Cardiac muscle cell (in vitro differentiated cells and primary cell): ENCODE measurements around the gene CHEK1. TPM values are rescaled to one million over a fixed set of nuclear protein-coding genes. Genes with fewer than 3 reads are reported as not detected.

ENCODE experiments used
- DNase-seq, 2 donors: peaks; one replicate each; pipeline versions ENCODE4 v3.0.0 to v3.0.0-alpha.2; 2010 to 2017; ENCODE audit warnings: low read depth in 1 of 2, low spot score in 1 of 2
- H3K27ac ChIP-seq: fragments of 200-600 bp; sonication (generic); 2 replicates; pipeline ENCODE4 v1.5.1; 2016
- H3K27me3 ChIP-seq: fragments of 200-600 bp; sonication (generic); 2 replicates; pipeline ENCODE4 v1.6.0; 2016; ENCODE audit warnings: control low read depth
- H3K36me3 ChIP-seq: fragments of 200-600 bp; sonication (generic); 2 replicates; pipeline ENCODE4 v1.5.1; 2016; ENCODE audit warnings: control low read depth
- H3K4me1 ChIP-seq: fragments of 200-600 bp; sonication (generic); 2 replicates; pipeline ENCODE4 v1.8.1; 2017; ENCODE audit warnings: low read depth, mild to moderate bottlenecking, mixed run types
- H3K4me3 ChIP-seq: fragments of 200-600 bp; sonication (generic); 2 replicates; pipeline ENCODE4 v1.5.1; 2016; ENCODE audit warnings: mild to moderate bottlenecking
- H3K9me3 ChIP-seq: fragments of 200-600 bp; sonication (generic); 2 replicates; pipeline ENCODE4 v1.5.1; 2017; ENCODE audit warnings: low read depth, mild to moderate bottlenecking, control low read depth
- polyA plus RNA-seq: library from polyadenylated mRNA; unstranded; fragments of >200 nt; fragmentation: Nextera tagmentation; extraction: Ambion mirVana; gene quantifications from 2 replicates; pipeline ENCODE4 v1.2.1, GENCODE V29; 2016
- total RNA-seq: library from RNA; depleted of rRNA; stranded (reverse); fragments of >200 nt; gene quantifications from 2 replicates; pipeline ENCODE4 v1.2.3, GENCODE V29; 2016
- TF ChIP-seq, protein P1 (sequence below): IDR thresholded peaks from 2 replicates; pipeline ENCODE4 v1.5.1; 2012; ENCODE audit warnings: low read depth, mild to moderate bottlenecking, low read length

The CHEK1 gene
- total and polyA plus RNA-seq, 2 experiments from 2014 or later = 11.4 to 12.6 TPM

DNA sequence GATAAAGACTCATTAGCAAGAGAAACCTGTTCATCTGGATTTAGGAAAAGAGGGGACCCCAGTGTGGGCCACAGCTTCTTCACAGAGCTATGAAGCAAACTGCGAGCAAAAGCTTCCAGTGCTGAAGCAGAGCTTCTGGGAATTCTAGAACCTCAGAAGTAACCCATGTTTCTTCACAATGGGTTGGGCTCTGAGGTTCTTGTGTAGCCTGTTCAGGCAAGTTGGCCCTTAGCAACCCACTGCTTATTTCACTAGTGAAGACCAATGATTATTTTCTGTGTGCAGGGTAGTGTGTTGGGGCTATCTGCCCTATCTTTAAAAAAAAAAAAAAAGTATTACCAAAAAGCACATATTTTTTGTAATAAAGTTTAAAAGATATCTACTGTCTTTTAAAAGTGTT lies 55.8 kb downstream of the CHEK1 start, which contains the start of gene ACRV1:
Gene ACRV1 (minus strand): TSS at position 101 of the 400 bp plus-strand sequence. CDS start 67 bp downstream, at position 34.
- Histone ChIP-seq H3K4me3 (no peak within 1 kb of the TSS), H3K27me3 (no peaks in the 10 kb centered on the region), H3K4me1 (no peaks in the 10 kb centered on the region), H3K36me3 (no peaks in the 10 kb centered on the region), H3K9me3 (no peaks in the 10 kb centered on the region), H3K27ac (no peak within 1 kb of the TSS)
- DNase-seq = no peak
- TF ChIP-seq, protein P1, sequence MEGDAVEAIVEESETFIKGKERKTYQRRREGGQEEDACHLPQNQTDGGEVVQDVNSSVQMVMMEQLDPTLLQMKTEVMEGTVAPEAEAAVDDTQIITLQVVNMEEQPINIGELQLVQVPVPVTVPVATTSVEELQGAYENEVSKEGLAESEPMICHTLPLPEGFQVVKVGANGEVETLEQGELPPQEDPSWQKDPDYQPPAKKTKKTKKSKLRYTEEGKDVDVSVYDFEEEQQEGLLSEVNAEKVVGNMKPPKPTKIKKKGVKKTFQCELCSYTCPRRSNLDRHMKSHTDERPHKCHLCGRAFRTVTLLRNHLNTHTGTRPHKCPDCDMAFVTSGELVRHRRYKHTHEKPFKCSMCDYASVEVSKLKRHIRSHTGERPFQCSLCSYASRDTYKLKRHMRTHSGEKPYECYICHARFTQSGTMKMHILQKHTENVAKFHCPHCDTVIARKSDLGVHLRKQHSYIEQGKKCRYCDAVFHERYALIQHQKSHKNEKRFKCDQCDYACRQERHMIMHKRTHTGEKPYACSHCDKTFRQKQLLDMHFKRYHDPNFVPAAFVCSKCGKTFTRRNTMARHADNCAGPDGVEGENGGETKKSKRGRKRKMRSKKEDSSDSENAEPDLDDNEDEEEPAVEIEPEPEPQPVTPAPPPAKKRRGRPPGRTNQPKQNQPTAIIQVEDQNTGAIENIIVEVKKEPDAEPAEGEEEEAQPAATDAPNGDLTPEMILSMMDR = no peak

DNA sequence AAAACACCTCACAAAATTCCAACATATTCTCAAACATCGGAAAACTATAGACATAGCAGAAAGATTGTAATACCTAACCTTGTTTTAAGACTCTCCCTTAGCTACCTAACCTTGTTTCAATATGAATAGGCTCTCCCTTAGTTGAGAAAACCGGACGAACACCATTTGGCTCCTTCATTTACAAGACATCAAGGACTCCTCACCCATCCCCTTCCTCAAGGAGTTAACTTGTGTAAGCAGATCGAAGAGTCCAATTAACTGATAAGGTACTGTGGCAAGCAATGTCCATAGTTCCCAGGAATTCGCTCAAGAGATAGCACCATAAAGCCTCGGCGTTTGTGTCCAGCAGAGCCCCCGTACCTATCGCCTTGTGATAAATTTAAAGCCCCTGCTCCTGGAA lies 60.3 kb downstream of the CHEK1 start:
- Histone ChIP-seq H3K4me1 (no peaks in the 10 kb centered on the region), H3K9me3 (no peaks in the 10 kb centered on the region), H3K36me3 (no peaks in the 10 kb centered on the region), H3K4me3 (no peak overlapping the region), H3K27ac (no peak overlapping the region), H3K27me3 (no peaks in the 10 kb centered on the region)
- DNase-seq = peak in 1 of 2 donors; percentile 1
- TF ChIP-seq, protein P1 = no peak

DNA sequence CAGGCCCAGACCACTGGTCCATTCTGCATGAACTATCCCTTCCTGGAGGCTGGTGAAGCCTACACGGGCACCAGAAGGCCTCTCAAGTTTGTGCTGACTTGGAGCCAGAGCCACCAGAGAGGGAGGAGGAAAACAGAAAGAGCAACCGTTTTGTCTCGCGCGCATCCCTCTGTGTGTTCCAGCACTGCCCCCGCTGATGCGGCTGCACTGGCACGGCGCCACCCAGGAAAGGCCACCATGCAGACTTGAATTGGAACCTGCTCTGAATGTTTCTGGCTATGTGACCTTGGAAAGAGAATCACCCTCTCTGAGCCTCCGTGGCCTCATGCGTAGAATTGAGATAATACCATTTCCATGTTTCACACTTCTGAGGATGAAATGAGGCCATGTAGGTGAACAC lies 63.1 kb downstream of the CHEK1 start:
- TF ChIP-seq, protein P1 = no peak
- no peak for DNase-seq
- no peak overlapping the region for H3K27ac ChIP-seq
- H3K4me1 ChIP-seq = no peaks in the 10 kb centered on the region
- H3K4me3 ChIP-seq = no peak overlapping the region
- no peaks in the 10 kb centered on the region for H3K36me3 ChIP-seq
- no peaks in the 10 kb centered on the region for H3K9me3 ChIP-seq
- H3K27me3 ChIP-seq = no peaks in the 10 kb centered on the region

DNA sequence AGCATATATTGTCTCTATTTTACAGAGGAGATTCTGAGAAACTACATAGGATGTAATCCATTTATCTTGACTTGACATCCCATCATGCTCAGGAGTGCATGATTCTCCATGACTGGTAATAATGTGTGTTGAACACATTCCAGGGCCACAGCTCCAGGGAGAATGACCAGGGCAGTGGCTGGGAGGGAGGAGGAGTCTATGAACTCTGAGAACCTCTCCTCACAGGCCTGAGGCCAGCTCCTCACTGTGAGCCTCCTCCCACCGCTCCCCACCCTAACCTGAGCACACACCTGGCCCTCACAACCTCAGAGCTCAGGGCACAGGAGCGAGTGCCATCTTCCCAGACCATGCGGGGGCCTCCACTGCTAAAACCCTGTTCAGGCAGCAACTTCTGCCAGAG lies 63.7 kb downstream of the CHEK1 start:
- DNase-seq = no peak
- no peaks in the 10 kb centered on the region for H3K36me3 ChIP-seq

DNA sequence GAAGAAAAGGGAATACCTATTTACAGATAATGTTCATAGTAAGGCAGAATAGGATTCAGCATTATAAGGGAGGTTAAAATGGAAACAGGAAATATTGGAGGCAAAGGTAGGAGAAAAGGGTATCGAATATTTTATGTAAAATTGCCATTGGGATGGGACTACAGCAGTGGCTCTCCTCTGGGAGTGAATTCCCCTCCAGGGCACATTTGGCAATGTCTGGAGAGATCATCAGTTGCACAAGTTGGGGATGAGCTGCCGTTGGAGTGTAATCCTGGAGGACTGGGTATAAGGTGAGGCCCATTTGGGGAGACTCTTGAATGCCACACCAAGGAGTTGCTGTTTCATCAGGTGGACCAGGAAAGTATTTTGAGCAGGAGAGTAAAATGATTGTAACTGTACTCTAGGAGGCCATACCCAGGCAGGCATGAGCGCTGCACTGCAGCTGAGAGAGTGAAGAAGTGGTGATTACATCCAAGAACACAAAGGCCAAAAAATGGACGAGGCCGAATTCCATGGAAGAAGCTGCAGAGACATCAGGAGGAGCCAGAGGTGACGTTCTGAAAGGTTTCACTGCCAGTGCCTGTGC lies 64.4 kb downstream of the CHEK1 start:
- no peak for DNase-seq
- Histone ChIP-seq H3K4me3 (no peak overlapping the region), H3K36me3 (no peaks in the 10 kb centered on the region), H3K4me1 (no peaks in the 10 kb centered on the region), H3K27ac (no peak overlapping the region), H3K9me3 (no peaks in the 10 kb centered on the region), H3K27me3 (no peaks in the 10 kb centered on the region)
- TF ChIP-seq, protein P1 = no peak

More for the DNA sequence above, 63.7 kb downstream of the CHEK1 start:
- TF ChIP-seq, protein P1 = no peak
- no peak overlapping the region for H3K27ac ChIP-seq
- no peaks in the 10 kb centered on the region for H3K27me3 ChIP-seq
- H3K4me1 ChIP-seq = no peaks in the 10 kb centered on the region
- H3K4me3 ChIP-seq = no peak overlapping the region
- no peaks in the 10 kb centered on the region for H3K9me3 ChIP-seq
